Hepatocyte (in vitro differentiated cells): ENCODE results near the gene SCN4B. TPM values are rescaled to one million over a fixed set of nuclear protein-coding genes. Genes with fewer than 3 reads are reported as not detected.

Experiments
- DNase-seq: peaks from one replicate; pipeline ENCODE4 v3.0.0-alpha.2; 2016; ENCODE audit warnings: low spot score
- H2AFZ ChIP-seq: fragments of 200-600 bp; sonication (generic); 2 replicates; pipeline ENCODE4 v1.6.0; 2016; ENCODE audit warnings: antibody characterized with exemption, mild to moderate bottlenecking
- H3K27ac ChIP-seq: fragments of 200-600 bp; sonication (generic); 2 replicates; pipeline ENCODE4 v1.5.1; 2016; ENCODE audit warnings: mild to moderate bottlenecking
- H3K27me3 ChIP-seq: fragments of 200-600 bp; sonication (generic); 2 replicates; pipeline ENCODE4 v1.6.1; 2016
- H3K36me3 ChIP-seq: fragments of 200-600 bp; sonication (generic); replicated peaks from 2 replicates; pipeline ENCODE4 v1.5.1; 2016; ENCODE audit warnings: low read depth; ENCODE audit not compliant: insufficient read depth
- H3K4me1 ChIP-seq: fragments of 200-600 bp; sonication (generic); 2 replicates; pipeline ENCODE4 v1.5.1; 2016; ENCODE audit warnings: mild to moderate bottlenecking, moderate library complexity; ENCODE audit not compliant: insufficient read depth
- H3K4me2 ChIP-seq: fragments of 200-600 bp; sonication (generic); 2 replicates; pipeline ENCODE4 v1.6.0; 2016
- H3K4me3 ChIP-seq: fragments of 200-600 bp; sonication (generic); 2 replicates; pipeline ENCODE4 v1.5.1; 2016; ENCODE audit warnings: mild to moderate bottlenecking
- H3K79me2 ChIP-seq: fragments of 200-600 bp; sonication (generic); 2 replicates; pipeline ENCODE4 v1.6.0; 2017; ENCODE audit warnings: mild to moderate bottlenecking
- H3K9me2 ChIP-seq: fragments of 200-600 bp; sonication (generic); replicated peaks from 2 replicates; pipeline ENCODE4 v1.6.0; 2017; ENCODE audit warnings: mild to moderate bottlenecking; ENCODE audit not compliant: insufficient read depth
- H3K9me3 ChIP-seq: fragments of 200-600 bp; sonication (generic); 2 replicates; pipeline ENCODE4 v1.5.1; 2016; ENCODE audit warnings: low read depth, mild to moderate bottlenecking
- H4K20me1 ChIP-seq: fragments of 200-600 bp; sonication (generic); 2 replicates; pipeline ENCODE4 v1.6.0; 2016; ENCODE audit warnings: mild to moderate bottlenecking; ENCODE audit not compliant: insufficient read depth, poor library complexity, severe bottlenecking
- EZH2 ChIP-seq: fragments of 200-600 bp; sonication (generic); IDR thresholded peaks from 2 replicates; pipeline ENCODE4 v1.6.1; 2016; ENCODE audit warnings: antibody characterized with exemption, mild to moderate bottlenecking, borderline replicate concordance
- EZH2phosphoT487 ChIP-seq: fragments of 200-600 bp; sonication (generic); IDR thresholded peaks from one replicate; pipeline ENCODE4 v1.6.1; 2018; ENCODE audit warnings: antibody characterized with exemption, mild to moderate bottlenecking, low read depth, moderate library complexity; ENCODE audit not compliant: unreplicated experiment, severe bottlenecking
- WGBS: methylation state at CpG from one replicate; pipeline ENCODE4 v1.1.6; 2016; ENCODE audit warnings: low lambda C conversion rate; ENCODE audit errors: missing lambda C conversion rate; 5-methylcytosine and 5-hydroxymethylcytosine counted together
- polyA plus RNA-seq: library from polyadenylated mRNA; unstranded; fragments of >200 nt; fragmentation: Nextera tagmentation; extraction: Ambion mirVana; gene quantifications from 2 replicates; pipeline ENCODE4 v1.2.1, GENCODE V29; 2016
- total RNA-seq: library from RNA; depleted of rRNA; stranded (reverse); fragments of >200 nt; gene quantifications from 2 replicates; pipeline ENCODE4 v1.2.3, GENCODE V29; 2014
- TF ChIP-seq, protein P1 (sequence below): fragments of 200-600 bp; sonication (generic); IDR thresholded peaks from 2 replicates; pipeline ENCODE4 v1.5.1; 2016; ENCODE audit warnings: antibody characterized with exemption, mild to moderate bottlenecking; ENCODE audit not compliant: poor library complexity

The SCN4B gene
- total and polyA plus RNA-seq, 2 experiments from 2014 or later, result 0.57 to 1.1 TPM

DNA sequence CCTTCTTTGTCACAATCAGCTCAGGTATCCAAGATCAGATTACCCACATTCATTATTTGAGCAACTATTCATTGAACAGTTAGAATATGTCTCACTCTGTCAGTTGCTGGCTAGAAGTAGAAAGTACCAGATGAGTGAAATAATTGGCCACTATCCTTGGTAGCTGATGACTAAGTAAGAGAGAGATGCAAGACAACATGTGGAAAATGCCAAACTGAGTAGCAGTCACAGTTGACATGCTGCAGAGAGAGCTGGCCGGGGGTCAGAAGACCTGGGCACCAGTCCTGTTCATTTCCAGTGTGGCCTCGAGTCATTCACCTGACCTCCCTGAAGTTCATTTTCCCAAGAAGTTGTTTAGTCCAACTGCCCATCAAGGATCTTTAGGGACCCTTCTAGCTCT is 43.4 kb downstream of the SCN4B start:
- no peak for DNase-seq
- no peak overlapping the region for H3K27ac ChIP-seq
- no peaks in the 10 kb centered on the region for H3K27me3 ChIP-seq
- no peaks in the 10 kb centered on the region for H3K9me2 ChIP-seq
- H3K79me2 ChIP-seq, result no peaks in the 10 kb centered on the region
- no peak overlapping the region for H3K4me2 ChIP-seq
- no peaks in the 10 kb centered on the region for H3K36me3 ChIP-seq
- H2AFZ ChIP-seq, result no peak overlapping the region
- no peaks in the 10 kb centered on the region for H4K20me1 ChIP-seq
- peaks cover 3% of the 10 kb centered on the region for H3K4me1 ChIP-seq
- H3K9me3 ChIP-seq, result no peaks in the 10 kb centered on the region
- TF ChIP-seq, protein P1, sequence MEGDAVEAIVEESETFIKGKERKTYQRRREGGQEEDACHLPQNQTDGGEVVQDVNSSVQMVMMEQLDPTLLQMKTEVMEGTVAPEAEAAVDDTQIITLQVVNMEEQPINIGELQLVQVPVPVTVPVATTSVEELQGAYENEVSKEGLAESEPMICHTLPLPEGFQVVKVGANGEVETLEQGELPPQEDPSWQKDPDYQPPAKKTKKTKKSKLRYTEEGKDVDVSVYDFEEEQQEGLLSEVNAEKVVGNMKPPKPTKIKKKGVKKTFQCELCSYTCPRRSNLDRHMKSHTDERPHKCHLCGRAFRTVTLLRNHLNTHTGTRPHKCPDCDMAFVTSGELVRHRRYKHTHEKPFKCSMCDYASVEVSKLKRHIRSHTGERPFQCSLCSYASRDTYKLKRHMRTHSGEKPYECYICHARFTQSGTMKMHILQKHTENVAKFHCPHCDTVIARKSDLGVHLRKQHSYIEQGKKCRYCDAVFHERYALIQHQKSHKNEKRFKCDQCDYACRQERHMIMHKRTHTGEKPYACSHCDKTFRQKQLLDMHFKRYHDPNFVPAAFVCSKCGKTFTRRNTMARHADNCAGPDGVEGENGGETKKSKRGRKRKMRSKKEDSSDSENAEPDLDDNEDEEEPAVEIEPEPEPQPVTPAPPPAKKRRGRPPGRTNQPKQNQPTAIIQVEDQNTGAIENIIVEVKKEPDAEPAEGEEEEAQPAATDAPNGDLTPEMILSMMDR, result no peak
- TF ChIP-seq EZH2 (no peak), EZH2phosphoT487 (no peak)
- 78% methylated on average over 2 of the region's 2 CpGs for WGBS
- no peak overlapping the region for H3K4me3 ChIP-seq

GRCh38 chr11:118108513-118108912 is 44.1 kb downstream of the SCN4B start:
- Histone ChIP-seq H3K27me3 (no peaks in the 10 kb centered on the region), H4K20me1 (no peaks in the 10 kb centered on the region), H2AFZ (no peak overlapping the region), H3K79me2 (no peaks in the 10 kb centered on the region), H3K4me3 (no peak overlapping the region), H3K4me1 (peaks cover 3% of the 10 kb centered on the region), H3K9me3 (no peaks in the 10 kb centered on the region), H3K4me2 (no peak overlapping the region), H3K36me3 (no peaks in the 10 kb centered on the region), H3K27ac (no peak overlapping the region), H3K9me2 (no peaks in the 10 kb centered on the region)
- WGBS, result 79% methylated on average over 5 of the region's 5 CpGs
- DNase-seq, result no peak
- TF ChIP-seq, protein P1, result no peak
- TF ChIP-seq EZH2phosphoT487 (no peak), EZH2 (no peak)

GRCh38 chr11:118106789-118107335 is 45.8 kb downstream of the SCN4B start:
- Histone ChIP-seq H4K20me1 (no peaks in the 10 kb centered on the region), H3K9me3 (no peaks in the 10 kb centered on the region), H3K36me3 (no peaks in the 10 kb centered on the region), H3K4me3 (no peak overlapping the region), H3K27me3 (no peaks in the 10 kb centered on the region), H3K79me2 (no peaks in the 10 kb centered on the region), H3K9me2 (no peaks in the 10 kb centered on the region), H3K27ac (no peak overlapping the region), H2AFZ (no peak overlapping the region), H3K4me2 (no peak overlapping the region), H3K4me1 (peaks cover 3% of the 10 kb centered on the region)
- DNase-seq, result no peak
- TF ChIP-seq EZH2phosphoT487 (no peak), EZH2 (no peak)
- TF ChIP-seq, protein P1, result no peak
- 72% methylated on average over 2 of the region's 2 CpGs for WGBS
